A549 (cell line): ENCODE results near the gene CIRBP. TPM values are rescaled to one million over a fixed set of nuclear protein-coding genes. Genes with fewer than 3 reads are reported as not detected.

Experiments
- ATAC-seq, 2 experiments: fragments of 200-7000 bp in 1 of 2; fragments of >200 bp in 1 of 2; cut with Nextera tagmentation in 1 of 2; cut with Tn5 transposase in 1 of 2; 3 replicates each; pipeline versions ENCODE4 v1.8.0 to v1.9.1; 2018 to 2020; ENCODE audit warnings: mild to moderate bottlenecking in 1 of 2, moderate library complexity in 1 of 2
- CTCF ChIA-PET: fragments of 300-600 bp; sonication (Branson Sonifier 250); formaldehyde crosslinking; extraction: SDS; loops from one replicate; lab custom pipeline; 2021; ENCODE audit warnings: antibody characterized with exemption, inconsistent platforms; lab: Yijun Ruan, JAX
- POLR2A ChIA-PET: fragments of 350-600 bp; formaldehyde crosslinking; extraction: SDS; loops from one replicate; lab custom pipeline; 2021; ENCODE audit warnings: antibody characterized with exemption, inconsistent platforms; lab: Yijun Ruan, JAX
- DNase-seq, 2 experiments: peaks; one replicate each; pipeline versions ENCODE4 v3.0.0 to v3.0.0-alpha.2; 2011 to 2016; ENCODE audit warnings: low read depth in 1 of 2, low spot score in 1 of 2
- FAIRE-seq: peaks from 2 replicates; lab custom pipeline; 2011; peaks lifted over from hg19 to GRCh38; lab: Jason Lieb, UNC
- H3K27ac ChIP-seq, 2 experiments: fragments of >200 bp; sonication (Bioruptor Twin); formaldehyde crosslinking; 3 replicates each; pipeline ENCODE4 v1.5.1; 2016 to 2017
- H3K4me1 ChIP-seq: fragments of >200 bp; sonication (Bioruptor Twin); formaldehyde crosslinking; 3 replicates; pipeline ENCODE4 v1.6.1; 2016
- H3K4me2 ChIP-seq: fragments of >200 bp; sonication (Bioruptor Twin); formaldehyde crosslinking; 3 replicates; pipeline ENCODE4 v1.6.1; 2016
- H3K4me3 ChIP-seq: fragments of >200 bp; sonication (Bioruptor Twin); formaldehyde crosslinking; 3 replicates; pipeline ENCODE4 v1.5.1; 2016
- H3K9me3 ChIP-seq: fragments of >200 bp; sonication (Bioruptor Twin); formaldehyde crosslinking; 3 replicates; pipeline ENCODE4 v1.6.1; 2016
- BHLHE40 ChIP-seq: IDR thresholded peaks from 2 replicates; pipeline ENCODE4 v1.6.1; 2012; ENCODE audit warnings: low read depth, low read length, inconsistent platforms
- CHD4 ChIP-seq: fragments of 200-600 bp; sonication (generic); IDR thresholded peaks from 2 replicates; pipeline ENCODE4 v1.6.1; 2016; ENCODE audit warnings: antibody characterized with exemption, mild to moderate bottlenecking, borderline replicate concordance
- CTCF ChIP-seq: fragments of >200 bp; sonication (Bioruptor Twin); formaldehyde crosslinking; IDR thresholded peaks from 3 replicates; pipeline ENCODE4 v1.5.1; 2016
- ELK1 ChIP-seq: fragments of 150-350 bp; IDR thresholded peaks from 2 replicates; pipeline ENCODE4 v1.6.1; 2014; ENCODE audit warnings: low read depth, mild to moderate bottlenecking, low read length
- FOSL2 ChIP-seq, 2 experiments: fragments of 450-650 bp in 1 of 2; fragments of >200 bp in 1 of 2; sonication (Bioruptor Twin) in 1 of 2; formaldehyde crosslinking; IDR thresholded peaks; 2 replicates each; pipeline versions ENCODE4 v1.5.0 to v1.6.1; 2016 to 2020; ENCODE audit warnings: mild to moderate bottlenecking in 1 of 2, moderate library complexity in 1 of 2
- FOXS1 ChIP-seq: fragments of 250-450 bp; sonication (Bioruptor Pico); IDR thresholded peaks from 2 replicates; pipeline ENCODE4 v1.5.0; 2020; ENCODE audit warnings: mild to moderate bottlenecking, moderate library complexity
- HES2 ChIP-seq: fragments of >200 bp; sonication (Bioruptor Twin); formaldehyde crosslinking; IDR thresholded peaks from 2 replicates; pipeline ENCODE4 v1.6.1; 2016
- HOXA7 ChIP-seq: fragments of 250-450 bp; sonication (Bioruptor Pico); IDR thresholded peaks from 2 replicates; pipeline ENCODE4 v1.5.0; 2020; ENCODE audit warnings: mild to moderate bottlenecking, moderate library complexity
- HOXB13 ChIP-seq: fragments of 250-450 bp; sonication (Bioruptor Pico); IDR thresholded peaks from 2 replicates; pipeline ENCODE4 v1.5.0; 2020; ENCODE audit warnings: low read depth, mild to moderate bottlenecking, moderate library complexity
- HOXB5 ChIP-seq: fragments of 250-450 bp; sonication (Bioruptor Pico); IDR thresholded peaks from 2 replicates; pipeline ENCODE4 v1.5.0; 2020; ENCODE audit warnings: mild to moderate bottlenecking, moderate library complexity
- JUN ChIP-seq, 2 experiments: fragments of >200 bp; sonication (Bioruptor Twin); formaldehyde crosslinking; IDR thresholded peaks; 2 replicates in 1 of 2; 3 replicates in 1 of 2; pipeline ENCODE4 v1.6.1; 2016 to 2017
- MAFK ChIP-seq: fragments of 450-650 bp; IDR thresholded peaks from 2 replicates; pipeline ENCODE4 v1.6.1; 2014; ENCODE audit not compliant: partially characterized antibody
- MAX ChIP-seq: IDR thresholded peaks from 2 replicates; pipeline ENCODE4 v1.6.1; 2012
- NPAS2 ChIP-seq: fragments of 250-450 bp; sonication (Bioruptor Pico); IDR thresholded peaks from 2 replicates; pipeline ENCODE4 v1.8.0; 2022; ENCODE audit warnings: mild to moderate bottlenecking, moderate library complexity, borderline replicate concordance
- POLR2A ChIP-seq: IDR thresholded peaks from 2 replicates; pipeline ENCODE4 v1.6.1; 2012; ENCODE audit warnings: mild to moderate bottlenecking, low read length
- POLR2AphosphoS2 ChIP-seq: conservative IDR thresholded peaks from 2 replicates; pipeline ENCODE4 v1.6.1; 2012; ENCODE audit warnings: low read length, improper control_type of control experiment, inconsistent platforms
- TP53 ChIP-seq: fragments of 250-450 bp; sonication (Bioruptor Pico); IDR thresholded peaks from 2 replicates; pipeline ENCODE4 v1.5.0; 2021; ENCODE audit warnings: mild to moderate bottlenecking, moderate library complexity
- ZFP36 ChIP-seq: fragments of 450-650 bp; IDR thresholded peaks from 2 replicates; pipeline ENCODE4 v1.6.1; 2014; ENCODE audit warnings: borderline replicate concordance; ENCODE audit not compliant: partially characterized antibody
- ZSCAN20 ChIP-seq: fragments of 250-450 bp; sonication (Bioruptor Pico); IDR thresholded peaks from 2 replicates; pipeline ENCODE4 v1.8.0; 2022; ENCODE audit warnings: mild to moderate bottlenecking, moderate library complexity
- WGBS: methylation state at CpG from one replicate; pipeline ENCODE4 v1.1.6; 2017; ENCODE audit errors: missing lambda C conversion rate; 5-methylcytosine and 5-hydroxymethylcytosine counted together
- polyA plus RNA-seq, 4 experiments: library from polyadenylated mRNA; depleted of rRNA in 3 of 4; stranded (reverse); fragments of >200 nt; fragmentation: RNase III in 1 of 4; extraction: RNeasy Plus Mini Kit Qiagen cat#74134 plus additional on column Dnase treatment in 1 of 4; gene quantifications; 2 replicates in 3 of 4; 3 replicates in 1 of 4; pipeline ENCODE4 v1.2.3, GENCODE V29; 2011 to 2017

The CIRBP gene
- polyA plus RNA-seq, 2 of the 4 experiments (the other 2 are of a cell fraction): 151 to 178 TPM

- ChIA-PET POLR2A (interaction anchor here (0.6 to 1.2 kb wide), 2 partner anchors 16 to 253 kb away, joined by 3 to 5 read pairs; no protein-coding TSS in a partner anchor), CTCF (no interaction called here)
- DNase-seq (peak in 1 of 2 experiments; percentile 80), FAIRE-seq (no peak), ATAC-seq (no peak)
- Histone ChIP-seq H3K4me1 (peaks cover 41% of the 10 kb centered on the region), H3K27ac (peak overlapping the region; percentile 100), H3K4me3 (peak overlapping the region; percentile 97), H3K4me2 (peak overlapping the region; percentile 100), H3K9me3 (no peaks in the 10 kb centered on the region)
- WGBS: 0% methylated on average over 1 of the region's 90 CpGs
- TF ChIP-seq TP53 (CRISPR knock-in tag) (no peak), MAFK (no peak), CTCF (0 out of 3 replicates have a peak, but pooled peaks have one; percentile 6), ZFP36 (no peak), BHLHE40 (no peak), POLR2A (no peak), HES2 (no peak), JUN (IDR thresholded peaks at IDR 0.05) (peak; percentile 6 to 7; a peak in 1 of 5 replicates), HOXB5 (CRISPR knock-in tag) (no peak), CHD4 (no peak), ZSCAN20 (CRISPR knock-in tag) (no peak), HOXA7 (CRISPR knock-in tag) (no peak), POLR2AphosphoS2 (no peak), NPAS2 (CRISPR knock-in tag) (no peak)
Observed at GRCh38 chr19:1250437-1251260, 18.5 kb upstream of the CIRBP start.

GRCh38 chr19:1251330-1252220, 17.6 kb upstream of the CIRBP start:
- POLR2A ChIA-PET: interaction anchor here (0.6 kb wide), 1 partner anchor 254 kb away, joined by 3 read pairs; no protein-coding TSS in a partner anchor

More at GRCh38 chr19:1251330-1252220, 17.6 kb upstream of the CIRBP start:
- peak in 1 of 2 experiments; percentile 86 for DNase-seq
- FAIRE-seq: no peak
- H3K4me1 ChIP-seq: peaks cover 41% of the 10 kb centered on the region
- peak; percentile 3 to 12; a peak in 5 of 6 replicates for ATAC-seq
- CTCF ChIA-PET: interaction anchor here (0.9 to 18.7 kb wide), 3 partner anchors 8 to 16 kb away, joined by 6 to 500 read pairs (median 107); partner anchors contain the start of genes ATP5F1D and CIRBP
- no peak for TF ChIP-seq HOXB5 (CRISPR knock-in tag)
- no peak for TF ChIP-seq ELK1
- TF ChIP-seq HES2: no peak
- TF ChIP-seq HOXB13 (CRISPR knock-in tag): no peak
- peak; percentile 17 for TF ChIP-seq MAX
- TF ChIP-seq ZFP36: no peak
- no peak for TF ChIP-seq FOXS1 (CRISPR knock-in tag)
- no peak for TF ChIP-seq FOSL2 (IDR thresholded peaks at IDR 0.05)
- TF ChIP-seq FOSL2 (CRISPR knock-in tag; IDR thresholded peaks at IDR 0.05): no peak
- peak overlapping the region; percentile 100 for H3K27ac ChIP-seq
- H3K9me3 ChIP-seq: no peaks in the 10 kb centered on the region
- WGBS: 0% methylated on average over 9 of the region's 41 CpGs
- peak overlapping the region; percentile 97 for H3K4me3 ChIP-seq
- H3K4me2 ChIP-seq: peak overlapping the region; percentile 100
